Fibroblast of gingiva (primary cell): ENCODE measurements around the gene C3orf52.
A peak's percentile ranks its signal among the peaks of the same experiment; 100 is the strongest.

ENCODE experiments used
- DNase-seq: peaks from one replicate; pipeline ENCODE4 v3.0.0-alpha.2; 2011; ENCODE audit warnings: low read depth

C3orf52 gene

GRCh38 chr3:112136959-112137693 lies 50.9 kb downstream of the C3orf52 start:
- DNase-seq, result peak; percentile 16

DNA sequence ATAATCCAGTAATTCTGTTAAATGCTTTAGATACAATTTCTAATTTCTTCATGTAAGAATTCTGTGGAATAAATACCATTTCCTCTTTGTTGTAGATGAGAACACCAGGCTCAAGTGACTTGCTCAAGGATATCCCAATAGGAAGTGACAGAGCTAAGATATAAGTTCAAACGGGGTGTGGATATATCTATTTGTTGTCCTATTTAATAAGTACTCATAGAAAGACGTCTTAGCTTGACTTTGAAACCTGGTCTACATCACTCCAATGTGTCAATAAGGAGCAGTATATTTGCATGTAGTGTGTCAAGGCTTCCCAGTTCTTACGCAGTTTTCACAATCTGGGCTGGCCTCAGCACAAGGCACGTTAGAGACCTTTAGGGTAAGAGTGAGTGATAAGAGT lies 51.6 kb downstream of the C3orf52 start:
- DNase-seq, result no peak

DNA sequence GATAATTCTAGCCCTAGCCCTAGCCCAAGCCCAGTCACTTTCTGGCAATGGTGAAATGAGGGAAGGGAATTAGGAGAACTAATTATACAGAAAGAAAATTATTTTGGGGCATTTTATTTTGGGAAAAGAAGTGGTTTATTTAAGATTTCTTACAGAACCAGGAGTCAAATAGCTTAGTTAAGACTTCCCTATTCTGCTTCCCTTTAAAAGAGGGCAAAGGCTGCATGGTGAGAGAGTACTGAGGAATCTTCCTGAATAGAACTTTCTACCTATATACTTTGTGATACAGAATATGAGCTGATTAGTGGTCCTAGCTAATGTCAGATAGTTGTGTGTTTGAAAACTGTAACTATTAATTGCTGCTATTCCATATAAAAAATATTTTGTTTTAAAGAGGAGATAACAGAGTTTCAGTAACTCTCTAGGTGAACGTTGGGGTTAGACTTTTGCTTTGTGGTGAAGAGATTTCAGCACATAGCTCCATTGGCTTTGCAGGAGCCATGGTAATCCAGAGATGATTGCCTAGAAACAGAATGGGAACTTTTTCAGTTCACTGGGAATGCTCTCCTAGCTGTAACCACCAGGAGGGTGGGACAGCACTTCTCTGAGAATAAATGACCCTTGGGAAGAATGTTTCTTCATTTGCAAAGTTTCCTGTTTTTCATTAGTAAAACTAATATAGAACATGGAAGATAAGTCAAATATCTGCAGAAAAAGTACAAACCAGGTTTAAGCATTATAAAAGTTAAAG lies 52.2 kb downstream of the C3orf52 start:
- DNase-seq, result no peak

DNA sequence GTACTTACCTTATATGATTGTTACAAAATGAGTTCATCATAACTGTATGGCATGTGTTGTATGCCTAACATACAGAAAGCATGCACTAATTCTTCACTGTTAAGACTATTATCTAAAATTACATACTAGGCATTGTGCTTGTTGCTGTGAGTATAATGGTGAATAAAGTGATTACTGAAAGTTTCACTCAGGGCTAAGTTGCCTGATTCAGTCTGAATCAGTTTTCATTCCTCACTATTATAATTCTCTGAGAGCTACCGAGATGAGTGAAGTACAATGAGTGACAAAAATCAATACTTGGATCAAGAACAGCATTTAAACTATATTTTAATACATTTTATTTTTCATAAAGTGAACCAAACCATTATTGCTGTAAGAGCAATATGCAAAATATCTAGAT lies 54.4 kb downstream of the C3orf52 start:
- no peak for DNase-seq

GRCh38 chr3:112141293-112141692 lies 55.1 kb downstream of the C3orf52 start:
- DNase-seq, result no peak

DNA sequence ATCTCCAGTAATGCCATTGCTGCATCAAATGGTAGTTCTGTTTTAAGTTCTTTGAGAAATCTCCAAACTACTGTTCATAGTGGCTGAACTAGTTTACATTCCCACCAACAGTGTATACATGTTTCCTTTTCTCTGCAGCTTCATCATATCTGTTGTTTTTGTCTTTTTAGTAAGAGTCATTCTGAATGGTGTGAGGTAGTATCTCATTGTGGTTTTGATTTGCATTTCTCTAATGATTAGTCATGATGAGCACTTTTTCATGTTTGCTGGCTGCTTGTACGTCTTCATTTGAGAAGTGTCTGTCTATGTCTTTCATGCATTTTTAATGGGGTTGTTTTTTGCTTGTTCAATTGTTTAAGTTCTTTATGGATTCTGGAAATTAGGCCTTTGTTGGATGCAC lies 57.1 kb downstream of the C3orf52 start:
- DNase-seq, result no peak

DNA sequence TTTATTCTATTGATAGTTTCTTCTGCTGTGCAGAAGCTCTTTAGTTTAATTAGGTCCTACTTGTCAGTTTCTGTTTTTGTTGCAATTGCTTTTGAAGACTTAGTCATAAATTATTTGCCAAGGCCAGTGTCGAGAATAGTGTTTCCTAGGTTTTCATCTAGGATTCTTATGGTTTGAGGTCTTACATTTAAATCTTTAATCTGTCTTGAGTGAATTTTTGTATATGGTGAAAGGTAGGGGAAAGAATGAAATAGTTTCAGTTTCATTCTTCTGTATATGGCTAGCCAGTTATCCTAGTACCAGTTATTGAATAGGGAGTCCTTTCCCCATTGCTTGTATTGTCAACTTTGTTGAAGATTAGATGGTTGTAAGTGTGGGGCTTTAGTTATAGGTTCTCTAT lies 57.5 kb downstream of the C3orf52 start:
- no peak for DNase-seq

DNA sequence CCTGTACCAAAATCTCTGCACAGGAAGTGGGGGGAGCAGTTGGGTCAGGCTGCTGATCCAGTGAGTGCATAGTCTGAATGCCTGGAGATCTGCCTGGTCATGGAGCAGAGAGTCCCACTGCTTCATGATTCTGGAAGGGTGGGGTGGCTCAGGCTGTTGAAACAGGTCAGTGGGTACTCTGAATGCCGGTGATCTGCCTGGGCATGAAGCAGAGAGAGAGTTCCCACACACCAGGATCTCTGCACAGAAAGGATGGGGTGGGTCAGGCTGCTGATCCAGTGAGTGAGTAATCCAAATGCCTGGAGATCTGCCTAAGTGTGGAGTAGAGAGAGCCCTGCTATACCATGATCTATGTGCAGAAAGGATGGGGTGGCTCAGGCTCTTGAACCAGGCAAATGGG lies 62.9 kb downstream of the C3orf52 start:
- DNase-seq, result no peak

DNA sequence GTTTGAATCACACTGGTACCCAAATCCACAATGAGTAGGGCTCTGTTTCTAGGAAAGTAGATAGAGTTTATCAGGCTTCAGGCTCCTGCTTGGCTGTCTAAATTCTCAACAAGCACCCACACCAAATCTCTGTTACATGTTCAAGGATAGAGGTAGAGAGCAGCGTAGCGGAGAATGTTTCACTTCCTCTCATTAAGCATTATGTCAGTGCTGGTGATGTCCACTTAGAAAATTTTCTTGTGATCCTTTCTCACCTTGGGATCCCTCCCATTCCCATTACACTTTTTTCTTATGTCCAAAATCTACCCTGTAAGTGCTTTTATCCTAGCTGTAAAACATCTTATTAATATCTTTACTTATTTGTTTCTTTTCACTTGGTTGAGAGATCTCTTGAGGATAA lies 81.6 kb downstream of the C3orf52 start:
- DNase-seq, result no peak
